HCT116 (cell line): ENCODE measurements around the gene PLG. TPM values are rescaled to one million over a fixed set of nuclear protein-coding genes. Genes with fewer than 3 reads are reported as not detected.

Experiments
- ATAC-seq: fragments of 200-7000 bp; cut with Tn5 transposase; 2 replicates; pipeline ENCODE4 v1.9.1; 2020; ENCODE audit warnings: mild to moderate bottlenecking, moderate library complexity
- BruUV-seq: library from RNA; stranded (reverse); fragments of 400-500 nt; replicated peaks from 2 replicates; lab custom pipeline; 2021; lab: Mats Ljungman, UMichigan
- CTCF ChIA-PET: fragments of 300-600 bp; sonication (Branson Sonifier 250); formaldehyde crosslinking; loops from one replicate; lab custom pipeline; 2021; ENCODE audit warnings: antibody characterized with exemption; lab: Charles Lee
- POLR2A ChIA-PET: fragments of 300-600, 350-600 bp; sonication (Branson Sonifier 250); formaldehyde crosslinking; loops from one replicate; lab custom pipeline; 2021; ENCODE audit warnings: antibody characterized with exemption; lab: Charles Lee
- RAD21 ChIA-PET, 2 experiments: fragments of 300-600 bp; sonication (Branson Sonifier 250); formaldehyde crosslinking; loops; one replicate each; lab custom pipeline; 2023; ENCODE audit warnings: low total read pairs in 2 of 2; ENCODE audit not compliant: uncharacterized antibody in 2 of 2, unreplicated experiment in 2 of 2, low non-redundant PET in 1 of 2; lab: Charles Lee
- DNase-seq: peaks from one replicate; pipeline ENCODE4 v3.0.0-alpha.2; 2010; ENCODE audit warnings: low read depth, low spot score
- H2AFZ ChIP-seq: fragments of 200-600 bp; shearing (Covaris generic), sonication (generic); 2 replicates; pipeline ENCODE4 v1.6.1; 2017; ENCODE audit warnings: low read depth, mixed run types, mixed read lengths, antibody characterized with exemption, low read length; ENCODE audit not compliant: poor library complexity, severe bottlenecking
- H3K27ac ChIP-seq: 2 replicates; pipeline ENCODE4 v1.5.1; 2012; ENCODE audit warnings: low read depth, low read length
- H3K27me3 ChIP-seq: fragments of 200-600 bp; sonication (generic); 2 replicates; pipeline ENCODE4 v1.6.1; 2016; ENCODE audit warnings: mixed run types, low read length, mixed read lengths; ENCODE audit not compliant: insufficient read depth
- H3K36me3 ChIP-seq, 2 experiments: fragments of 200-500 bp in 1 of 2; fragments of 200-600 bp in 1 of 2; sonication (Bioruptor generic) in 1 of 2; sonication (generic) in 1 of 2; 2 replicates each; pipeline versions ENCODE4 v1.5.1 to v1.6.1; 2014 to 2016; ENCODE audit warnings: low read length in 2 of 2, inconsistent platforms in 1 of 2, mixed read lengths in 1 of 2, mixed run types in 1 of 2; ENCODE audit not compliant: insufficient read depth in 2 of 2, control insufficient read depth in 1 of 2
- H3K4me1 ChIP-seq, 2 experiments: fragments of 200-600 bp in 1 of 2; sonication (generic) in 1 of 2; 2 replicates each; pipeline versions ENCODE4 v1.5.1 to v1.6.1; 2012 to 2017; ENCODE audit warnings: low read length in 2 of 2, inconsistent platforms in 1 of 2, mild to moderate bottlenecking in 1 of 2, mixed read lengths in 1 of 2, mixed run types in 1 of 2, moderate library complexity in 1 of 2; ENCODE audit not compliant: insufficient read depth in 2 of 2, control insufficient read depth in 1 of 2
- H3K4me2 ChIP-seq: fragments of 200-600 bp; sonication (generic); 2 replicates; pipeline ENCODE4 v1.6.1; 2017; ENCODE audit warnings: mixed run types, low read length, mixed read lengths
- H3K4me3 ChIP-seq, 2 experiments: fragments of 200-600 bp in 1 of 2; sonication (generic) in 1 of 2; replicated peaks in 1 of 2; 2 replicates each; pipeline ENCODE4 v1.5.1; 2011 to 2016; ENCODE audit warnings: low read length in 2 of 2, control low read depth in 1 of 2, low read depth in 1 of 2, mild to moderate bottlenecking in 1 of 2, mixed read lengths in 1 of 2, mixed run types in 1 of 2
- H3K79me2 ChIP-seq: fragments of 200-600 bp; sonication (generic); 2 replicates; pipeline ENCODE4 v1.6.1; 2017; ENCODE audit warnings: mild to moderate bottlenecking, mixed run types, low read length, moderate library complexity, mixed read lengths; ENCODE audit not compliant: insufficient read depth
- H3K9ac ChIP-seq: fragments of 200-600 bp; sonication (generic); 2 replicates; pipeline ENCODE4 v1.6.1; 2016; ENCODE audit warnings: low read length, mixed read lengths
- H3K9me2 ChIP-seq: fragments of 200-600 bp; sonication (generic), shearing (Covaris generic); 2 replicates; pipeline ENCODE4 v1.6.1; 2017; ENCODE audit warnings: mixed run types, mild to moderate bottlenecking, moderate library complexity; ENCODE audit not compliant: insufficient read depth
- H3K9me3 ChIP-seq, 2 experiments: fragments of 200-500 bp in 1 of 2; fragments of 200-600 bp in 1 of 2; sonication (Bioruptor generic) in 1 of 2; sonication (generic) in 1 of 2; 2 replicates each; pipeline ENCODE4 v1.6.1; 2014 to 2017; ENCODE audit warnings: low read length in 2 of 2, mixed read lengths in 2 of 2, inconsistent platforms in 1 of 2, low read depth in 1 of 2, mild to moderate bottlenecking in 1 of 2, mixed run types in 1 of 2, moderate library complexity in 1 of 2; ENCODE audit not compliant: control insufficient read depth in 1 of 2, insufficient read depth in 1 of 2
- H4K20me1 ChIP-seq: fragments of 200-600 bp; sonication (generic), shearing (Covaris generic); 2 replicates; pipeline ENCODE4 v1.6.1; 2017; ENCODE audit warnings: mixed run types, mild to moderate bottlenecking, moderate library complexity; ENCODE audit not compliant: insufficient read depth
- CBX3 ChIP-seq: IDR thresholded peaks from 2 replicates; pipeline ENCODE4 v1.6.1; 2012; ENCODE audit warnings: low read depth
- CEBPB ChIP-seq: IDR thresholded peaks from 2 replicates; pipeline ENCODE4 v1.6.1; 2012; ENCODE audit warnings: low read depth
- ELF1 ChIP-seq: IDR thresholded peaks from 2 replicates; pipeline ENCODE4 v1.6.1; 2012; ENCODE audit warnings: low read depth, borderline replicate concordance
- EZH2 ChIP-seq: fragments of 200-600 bp; sonication (generic); IDR thresholded peaks from 2 replicates; pipeline ENCODE4 v1.6.1; 2017; ENCODE audit warnings: antibody characterized with exemption, mixed run types
- EZH2phosphoT487 ChIP-seq: fragments of 200-600 bp; IDR thresholded peaks from 2 replicates; pipeline ENCODE4 v1.6.1; 2018; ENCODE audit warnings: antibody characterized with exemption, borderline replicate concordance
- FOSL1 ChIP-seq: IDR thresholded peaks from 2 replicates; pipeline ENCODE4 v1.6.1; 2012; ENCODE audit warnings: low read depth
- JUND ChIP-seq: IDR thresholded peaks from 2 replicates; pipeline ENCODE4 v1.6.1; 2012
- POLR2AphosphoS5 ChIP-seq: IDR thresholded peaks from 2 replicates; pipeline ENCODE4 v1.6.1; 2011; ENCODE audit warnings: mild to moderate bottlenecking, low read depth, low read length, moderate library complexity
- RAD21 ChIP-seq: IDR thresholded peaks from 2 replicates; pipeline ENCODE4 v1.6.1; 2012; ENCODE audit warnings: low read depth, mild to moderate bottlenecking
- SIN3A ChIP-seq: IDR thresholded peaks from 2 replicates; pipeline ENCODE4 v1.6.1; 2012; ENCODE audit warnings: low read depth
- SP1 ChIP-seq: IDR thresholded peaks from 2 replicates; pipeline ENCODE4 v1.6.1; 2012; ENCODE audit warnings: low read depth
- SRF ChIP-seq: IDR thresholded peaks from 2 replicates; pipeline ENCODE4 v1.6.1; 2012; ENCODE audit warnings: low read depth
- TCF7L2 ChIP-seq: IDR thresholded peaks from 2 replicates; pipeline ENCODE4 v1.7.0; 2011; ENCODE audit warnings: borderline replicate concordance, inconsistent platforms; ENCODE audit not compliant: insufficient read depth, insufficient read length; ENCODE audit errors: extremely low read depth
- YY1 ChIP-seq: IDR thresholded peaks from 2 replicates; pipeline ENCODE4 v1.6.1; 2011; ENCODE audit warnings: low read length, low read depth, moderate library complexity, mild to moderate bottlenecking; ENCODE audit not compliant: insufficient replicate concordance; ENCODE audit errors: extremely low read depth
- ZFX ChIP-seq: fragments of 450-650 bp; IDR thresholded peaks from 2 replicates; pipeline ENCODE4 v1.6.1; 2017
- ZNF274 ChIP-seq: fragments of 200-500 bp; sonication (Bioruptor generic); IDR thresholded peaks from 2 replicates; pipeline ENCODE4 v1.6.1; 2014; ENCODE audit warnings: mild to moderate bottlenecking, low read depth, low read length, inconsistent platforms
- intact Hi-C: fragments of 100-400 bp; cut with micrococcal nuclease; formaldehyde crosslinking; loops from 2 replicates; pipeline ENCODE4 v1.10.0; 2022
- total RNA-seq: library from RNA; stranded (reverse); gene quantifications from one replicate; pipeline ENCODE4 v1.2.1, GENCODE V29; 2021; ENCODE audit not compliant: unreplicated experiment
- TF ChIP-seq, protein P1 (sequence below): IDR thresholded peaks from 2 replicates; pipeline ENCODE4 v1.6.1; 2012
- TF ChIP-seq, protein P2 (sequence below): IDR thresholded peaks from 2 replicates; pipeline ENCODE4 v1.6.1; 2012
- TF ChIP-seq, protein P3 (sequence below): IDR thresholded peaks from 2 replicates; pipeline ENCODE4 v1.6.1; 2012; ENCODE audit warnings: low read depth

The PLG gene
- total RNA-seq, 1 experiment from 2014 or later: 0.69 TPM

DNA sequence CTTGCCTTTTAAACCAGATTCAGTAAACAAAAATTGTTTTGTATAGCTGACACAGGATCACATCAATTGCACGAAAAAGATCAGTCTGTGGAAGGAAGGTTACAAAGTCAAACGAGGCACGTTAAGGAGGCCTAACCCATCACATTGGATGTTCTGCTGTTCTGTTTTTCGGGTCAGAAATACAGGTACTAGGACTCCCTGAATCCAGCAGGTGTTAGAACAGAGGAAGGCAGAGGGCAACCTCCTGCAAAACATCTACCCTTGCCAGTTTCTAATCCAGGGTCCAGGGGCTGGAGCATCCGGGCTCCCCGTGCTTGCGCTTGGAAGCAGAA, 64.6 kb downstream of the PLG start:
- H3K36me3 ChIP-seq: no peaks in the 10 kb centered on the region
- H3K79me2 ChIP-seq: no peaks in the 10 kb centered on the region
- no peak overlapping the region for H2AFZ ChIP-seq
- no peak overlapping the region for H3K4me2 ChIP-seq
- no peak for TF ChIP-seq SRF
- no peak for TF ChIP-seq SP1
- no peak for TF ChIP-seq ZNF274
- TF ChIP-seq, protein P1, sequence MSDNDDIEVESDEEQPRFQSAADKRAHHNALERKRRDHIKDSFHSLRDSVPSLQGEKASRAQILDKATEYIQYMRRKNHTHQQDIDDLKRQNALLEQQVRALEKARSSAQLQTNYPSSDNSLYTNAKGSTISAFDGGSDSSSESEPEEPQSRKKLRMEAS: no peak
- TF ChIP-seq FOSL1: no peak
- no peak for TF ChIP-seq ELF1
- TF ChIP-seq, protein P2, sequence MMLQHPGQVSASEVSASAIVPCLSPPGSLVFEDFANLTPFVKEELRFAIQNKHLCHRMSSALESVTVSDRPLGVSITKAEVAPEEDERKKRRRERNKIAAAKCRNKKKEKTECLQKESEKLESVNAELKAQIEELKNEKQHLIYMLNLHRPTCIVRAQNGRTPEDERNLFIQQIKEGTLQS: no peak
- no peak for TF ChIP-seq POLR2AphosphoS5
- TF ChIP-seq YY1: no peak
- TF ChIP-seq, protein P3, sequence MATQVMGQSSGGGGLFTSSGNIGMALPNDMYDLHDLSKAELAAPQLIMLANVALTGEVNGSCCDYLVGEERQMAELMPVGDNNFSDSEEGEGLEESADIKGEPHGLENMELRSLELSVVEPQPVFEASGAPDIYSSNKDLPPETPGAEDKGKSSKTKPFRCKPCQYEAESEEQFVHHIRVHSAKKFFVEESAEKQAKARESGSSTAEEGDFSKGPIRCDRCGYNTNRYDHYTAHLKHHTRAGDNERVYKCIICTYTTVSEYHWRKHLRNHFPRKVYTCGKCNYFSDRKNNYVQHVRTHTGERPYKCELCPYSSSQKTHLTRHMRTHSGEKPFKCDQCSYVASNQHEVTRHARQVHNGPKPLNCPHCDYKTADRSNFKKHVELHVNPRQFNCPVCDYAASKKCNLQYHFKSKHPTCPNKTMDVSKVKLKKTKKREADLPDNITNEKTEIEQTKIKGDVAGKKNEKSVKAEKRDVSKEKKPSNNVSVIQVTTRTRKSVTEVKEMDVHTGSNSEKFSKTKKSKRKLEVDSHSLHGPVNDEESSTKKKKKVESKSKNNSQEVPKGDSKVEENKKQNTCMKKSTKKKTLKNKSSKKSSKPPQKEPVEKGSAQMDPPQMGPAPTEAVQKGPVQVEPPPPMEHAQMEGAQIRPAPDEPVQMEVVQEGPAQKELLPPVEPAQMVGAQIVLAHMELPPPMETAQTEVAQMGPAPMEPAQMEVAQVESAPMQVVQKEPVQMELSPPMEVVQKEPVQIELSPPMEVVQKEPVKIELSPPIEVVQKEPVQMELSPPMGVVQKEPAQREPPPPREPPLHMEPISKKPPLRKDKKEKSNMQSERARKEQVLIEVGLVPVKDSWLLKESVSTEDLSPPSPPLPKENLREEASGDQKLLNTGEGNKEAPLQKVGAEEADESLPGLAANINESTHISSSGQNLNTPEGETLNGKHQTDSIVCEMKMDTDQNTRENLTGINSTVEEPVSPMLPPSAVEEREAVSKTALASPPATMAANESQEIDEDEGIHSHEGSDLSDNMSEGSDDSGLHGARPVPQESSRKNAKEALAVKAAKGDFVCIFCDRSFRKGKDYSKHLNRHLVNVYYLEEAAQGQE: no peak
- no peak for TF ChIP-seq EZH2
- TF ChIP-seq TCF7L2: no peak
- no peak for TF ChIP-seq SIN3A
- no peak for TF ChIP-seq RAD21
- no peak for TF ChIP-seq JUND
- TF ChIP-seq EZH2phosphoT487: no peak
- TF ChIP-seq CEBPB: no peak
- TF ChIP-seq CBX3: no peak
- no peak for TF ChIP-seq ZFX
- TF ChIP-seq, all 23 proteins: peak for 0
- no peaks in the 10 kb centered on the region for H3K27me3 ChIP-seq
- ChIA-PET RAD21 (interaction anchor here in 1 of 2 experiments (0.6 kb wide), 1 partner anchor 8 kb away, joined by 5 read pairs; no protein-coding TSS in a partner anchor), POLR2A (no interaction called here), CTCF (no interaction called here)
- H3K9ac ChIP-seq: no peak overlapping the region
- no peaks in the 10 kb centered on the region for H3K9me3 ChIP-seq
- no peak for ATAC-seq
- no peak overlapping the region for H3K4me3 ChIP-seq
- no peaks in the 10 kb centered on the region for H3K4me1 ChIP-seq
- no TSS peak for BruUV-seq
- H4K20me1 ChIP-seq: no peaks in the 10 kb centered on the region
- DNase-seq: no peak
- H3K27ac ChIP-seq: no peak overlapping the region
- H3K9me2 ChIP-seq: no peaks in the 10 kb centered on the region
- intact Hi-C loops: no loop called here
